Lower lobe of right lung (tissue), 2 donors: ENCODE measurements around the gene GLCCI1. TPM values are rescaled to one million over a fixed set of nuclear protein-coding genes. Genes with fewer than 3 reads are reported as not detected.

Experiments
- ATAC-seq, 2 donors: fragments of 200-7000 bp; cut with Tn5 transposase; one replicate each; pipeline ENCODE4 v1.9.1; 2020 to 2022; ENCODE audit warnings: mild to moderate bottlenecking in 2 of 2, moderate library complexity in 2 of 2
- DNase-seq: peaks from one replicate; pipeline ENCODE4 v3.0.0-alpha.2; 2020
- H3K27ac ChIP-seq: fragments of 200-600 bp; one replicate; pipeline ENCODE4 v1.8.0; 2022
- H3K27me3 ChIP-seq: fragments of 200-600 bp; one replicate; pipeline ENCODE4 v1.8.0; 2022; ENCODE audit warnings: low read depth
- H3K36me3 ChIP-seq: fragments of 200-600 bp; one replicate; pipeline ENCODE4 v1.8.0; 2022; ENCODE audit warnings: mild to moderate bottlenecking
- H3K4me1 ChIP-seq: fragments of 200-600 bp; one replicate; pipeline ENCODE4 v1.8.0; 2022
- H3K4me3 ChIP-seq: fragments of 200-600 bp; one replicate; pipeline ENCODE4 v1.8.0; 2022; ENCODE audit warnings: mild to moderate bottlenecking
- H3K9me3 ChIP-seq: fragments of 200-600 bp; one replicate; pipeline ENCODE4 v1.8.0; 2022
- CTCF ChIP-seq: fragments of 200-600 bp; IDR thresholded peaks from one replicate; pipeline ENCODE4 v1.8.0; 2022; ENCODE audit warnings: antibody characterized with exemption, mild to moderate bottlenecking
- intact Hi-C: fragments of 100-400 bp; cut with DNase I; formaldehyde crosslinking; loops from one replicate; pipeline ENCODE4 v1.11.0; 2022
- total RNA-seq: library from RNA; stranded (reverse); fragmentation: NEBNext Ultra II Directional; extraction: Animal tissue kit (Norgen Biotek cat#: 25700); gene quantifications from one replicate; pipeline ENCODE4 v1.2.1, GENCODE V29; 2021
- donor health status: DM: no; HTN: yes; CAD: no; lungs with severe emphysema.

The GLCCI1 gene
- total RNA-seq, 1 donor from 2014 or later = 63.9 TPM

GRCh38 chr7:8068892-8069686 is 100.5 kb downstream of the GLCCI1 start:
- no peak overlapping the region for H3K4me3 ChIP-seq
- no peaks in the 10 kb centered on the region for H3K4me1 ChIP-seq
- no peak for DNase-seq
- peaks cover 8% of the 10 kb centered on the region for H3K36me3 ChIP-seq
- no peaks in the 10 kb centered on the region for H3K27me3 ChIP-seq
- TF ChIP-seq CTCF = no peak
- intact Hi-C loops = no loop called here
- ATAC-seq = no peak
- no peaks in the 10 kb centered on the region for H3K9me3 ChIP-seq
- no peak overlapping the region for H3K27ac ChIP-seq

GRCh38 chr7:8070451-8071180 is 102.0 kb downstream of the GLCCI1 start:
- no peak for TF ChIP-seq CTCF
- Histone ChIP-seq H3K4me1 (no peaks in the 10 kb centered on the region), H3K9me3 (no peaks in the 10 kb centered on the region), H3K27ac (no peak overlapping the region), H3K4me3 (no peak overlapping the region), H3K27me3 (no peaks in the 10 kb centered on the region), H3K36me3 (peaks cover 8% of the 10 kb centered on the region)
- DNase-seq = no peak
- no peak for ATAC-seq
- intact Hi-C loops = no loop called here

- DNase-seq (no peak), ATAC-seq (no peak)
- Histone ChIP-seq H3K4me1 (no peaks in the 10 kb centered on the region), H3K27me3 (no peaks in the 10 kb centered on the region), H3K4me3 (no peak overlapping the region), H3K9me3 (no peaks in the 10 kb centered on the region), H3K36me3 (no peaks in the 10 kb centered on the region), H3K27ac (no peak overlapping the region)
- no peak for TF ChIP-seq CTCF
- intact Hi-C loops = no loop called here
Observed at GRCh38 chr7:8078418-8078817, 109.8 kb downstream of the GLCCI1 start.

- intact Hi-C loops = no loop called here
Observed at GRCh38 chr7:8082762-8083161, 114.2 kb downstream of the GLCCI1 start.

GRCh38 chr7:8084836-8085235 is 116.2 kb downstream of the GLCCI1 start:
- no peak for TF ChIP-seq CTCF
- intact Hi-C loops = no loop called here
- Histone ChIP-seq H3K4me3 (no peak overlapping the region), H3K4me1 (no peaks in the 10 kb centered on the region), H3K36me3 (peaks cover 24% of the 10 kb centered on the region), H3K9me3 (no peaks in the 10 kb centered on the region), H3K27me3 (no peaks in the 10 kb centered on the region), H3K27ac (no peak overlapping the region)
- DNase-seq = no peak
- no peak for ATAC-seq

More at GRCh38 chr7:8082762-8083161, 114.2 kb downstream of the GLCCI1 start:
- Histone ChIP-seq H3K27ac (no peak overlapping the region), H3K9me3 (no peaks in the 10 kb centered on the region), H3K4me1 (no peaks in the 10 kb centered on the region), H3K36me3 (peaks cover 24% of the 10 kb centered on the region), H3K4me3 (no peak overlapping the region), H3K27me3 (no peaks in the 10 kb centered on the region)
- ATAC-seq (no peak), DNase-seq (no peak)
- TF ChIP-seq CTCF = no peak
